GM06990 (cell line): ENCODE data around the gene CHPF2.
A peak's percentile ranks its signal among the peaks of the same experiment; 100 is the strongest.

Source experiments
- DNase-seq: peaks from one replicate; pipeline ENCODE4 v3.0.0-alpha.2; 2011; ENCODE audit not compliant: insufficient read length; ENCODE audit errors: extremely low read depth
- H3K27me3 ChIP-seq: replicated peaks from 2 replicates; pipeline ENCODE4 v1.6.0; 2011; ENCODE audit warnings: low read length; ENCODE audit not compliant: control insufficient read depth, insufficient read depth
- H3K36me3 ChIP-seq: 2 replicates; pipeline ENCODE4 v1.5.1; 2011; ENCODE audit warnings: low read length; ENCODE audit not compliant: control insufficient read depth, insufficient read depth
- H3K4me3 ChIP-seq: replicated peaks from 2 replicates; pipeline ENCODE4 v1.5.1; 2011; ENCODE audit warnings: low read depth, mild to moderate bottlenecking, control low read depth, low read length
- TF ChIP-seq, protein P1 (sequence below): IDR thresholded peaks from 2 replicates; pipeline ENCODE4 v1.5.1; 2011; ENCODE audit warnings: low read length, control low read depth, mild to moderate bottlenecking, inconsistent platforms; ENCODE audit not compliant: insufficient read depth, poor library complexity, severe bottlenecking

Gene CHPF2

DNA sequence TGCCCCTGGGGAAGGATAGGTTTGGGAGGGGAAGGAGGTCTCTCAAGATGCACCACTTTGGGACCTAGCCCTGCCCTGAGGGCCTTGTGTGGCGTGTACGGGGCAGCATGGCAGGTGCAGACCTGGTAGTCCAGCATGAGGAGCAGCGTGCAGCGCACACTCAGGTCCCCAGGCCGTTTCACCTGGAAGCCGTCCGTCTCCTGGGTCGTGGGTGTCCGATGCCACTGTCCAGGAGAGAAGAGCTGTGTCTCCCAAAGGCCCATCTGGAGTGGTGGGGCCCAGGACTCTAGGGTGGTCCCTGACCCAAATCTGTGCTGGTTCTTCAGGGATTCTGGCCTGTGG is 9.4 kb downstream of the CHPF2 start:
- TF ChIP-seq, protein P1, sequence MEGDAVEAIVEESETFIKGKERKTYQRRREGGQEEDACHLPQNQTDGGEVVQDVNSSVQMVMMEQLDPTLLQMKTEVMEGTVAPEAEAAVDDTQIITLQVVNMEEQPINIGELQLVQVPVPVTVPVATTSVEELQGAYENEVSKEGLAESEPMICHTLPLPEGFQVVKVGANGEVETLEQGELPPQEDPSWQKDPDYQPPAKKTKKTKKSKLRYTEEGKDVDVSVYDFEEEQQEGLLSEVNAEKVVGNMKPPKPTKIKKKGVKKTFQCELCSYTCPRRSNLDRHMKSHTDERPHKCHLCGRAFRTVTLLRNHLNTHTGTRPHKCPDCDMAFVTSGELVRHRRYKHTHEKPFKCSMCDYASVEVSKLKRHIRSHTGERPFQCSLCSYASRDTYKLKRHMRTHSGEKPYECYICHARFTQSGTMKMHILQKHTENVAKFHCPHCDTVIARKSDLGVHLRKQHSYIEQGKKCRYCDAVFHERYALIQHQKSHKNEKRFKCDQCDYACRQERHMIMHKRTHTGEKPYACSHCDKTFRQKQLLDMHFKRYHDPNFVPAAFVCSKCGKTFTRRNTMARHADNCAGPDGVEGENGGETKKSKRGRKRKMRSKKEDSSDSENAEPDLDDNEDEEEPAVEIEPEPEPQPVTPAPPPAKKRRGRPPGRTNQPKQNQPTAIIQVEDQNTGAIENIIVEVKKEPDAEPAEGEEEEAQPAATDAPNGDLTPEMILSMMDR, result no peak
- no peak overlapping the region for H3K4me3 ChIP-seq
- H3K27me3 ChIP-seq, result no peaks in the 10 kb centered on the region; the same call in 1 of the 2 replicates
- H3K36me3 ChIP-seq, result peaks cover 17% of the 10 kb centered on the region
- DNase-seq, result no peak

DNA sequence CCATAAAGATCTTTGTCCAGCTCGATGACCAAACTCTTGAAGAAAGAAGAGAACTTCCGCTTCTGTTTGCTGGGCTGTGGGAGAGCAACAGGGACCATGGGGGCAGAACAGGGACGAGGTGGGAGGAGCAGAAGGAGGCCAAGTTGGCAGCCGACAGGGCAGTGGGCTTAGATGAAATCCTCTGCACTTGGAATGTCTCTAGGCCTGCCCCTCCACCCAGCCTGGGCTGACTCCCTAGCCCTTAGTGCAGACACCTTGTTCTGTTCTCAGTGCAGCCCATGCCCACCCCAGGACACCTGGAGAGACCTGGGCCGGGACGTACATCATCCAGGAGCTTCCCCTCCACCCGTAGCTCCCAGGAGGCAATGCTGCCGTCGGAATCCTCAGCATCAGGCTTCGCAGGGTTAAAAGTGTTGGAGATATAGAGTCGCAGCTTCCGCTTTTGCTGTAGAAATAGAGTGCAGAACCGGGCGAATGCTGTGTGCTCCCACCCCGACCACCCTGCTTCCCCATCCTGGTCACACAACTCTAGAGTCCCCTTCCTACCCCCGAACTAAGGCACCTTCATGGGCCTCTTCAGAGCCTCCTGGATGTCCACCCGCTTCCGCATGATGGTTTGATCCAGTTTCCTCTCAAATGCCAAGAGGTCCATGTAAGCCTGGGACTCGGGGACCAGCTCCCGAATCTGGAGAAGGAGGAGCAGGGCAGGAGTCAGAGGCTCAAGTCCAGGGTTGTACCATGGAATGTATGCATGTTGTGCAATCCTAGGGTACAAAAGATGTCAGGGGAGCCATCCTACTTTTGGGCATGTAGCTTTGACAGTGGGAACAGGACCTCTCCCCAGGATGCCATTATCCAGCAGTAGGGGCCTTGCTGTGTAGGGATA is 10.1 kb downstream of the CHPF2 start:
- Histone ChIP-seq H3K36me3 (peaks cover 11% of the 10 kb centered on the region), H3K27me3 (no peaks in the 10 kb centered on the region; the same call in 1 of the 2 replicates), H3K4me3 (no peak overlapping the region)
- TF ChIP-seq, protein P1, result no peak
- no peak for DNase-seq

DNA sequence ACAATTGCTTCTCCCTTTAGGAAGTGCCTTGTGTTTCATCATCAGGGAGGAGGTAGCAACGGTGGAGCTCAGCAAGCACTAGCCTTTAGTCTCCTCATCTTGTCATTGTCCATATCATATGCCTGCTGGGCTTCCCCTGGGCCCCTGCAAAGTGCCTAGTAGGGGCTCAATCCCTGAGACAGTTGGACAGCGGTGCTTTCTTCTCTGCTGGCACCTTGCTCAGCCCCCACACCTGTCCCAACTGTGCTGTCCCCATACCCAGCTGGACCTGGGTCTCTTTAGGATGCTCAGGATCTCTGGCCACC is 10.7 kb downstream of the CHPF2 start:
- no peaks in the 10 kb centered on the region; the same call in 1 of the 2 replicates for H3K27me3 ChIP-seq
- no peak overlapping the region; the same call in 1 of the 2 replicates for H3K4me3 ChIP-seq
- DNase-seq, result no peak
- peaks cover 5% of the 10 kb centered on the region for H3K36me3 ChIP-seq
- TF ChIP-seq, protein P1, result no peak

DNA sequence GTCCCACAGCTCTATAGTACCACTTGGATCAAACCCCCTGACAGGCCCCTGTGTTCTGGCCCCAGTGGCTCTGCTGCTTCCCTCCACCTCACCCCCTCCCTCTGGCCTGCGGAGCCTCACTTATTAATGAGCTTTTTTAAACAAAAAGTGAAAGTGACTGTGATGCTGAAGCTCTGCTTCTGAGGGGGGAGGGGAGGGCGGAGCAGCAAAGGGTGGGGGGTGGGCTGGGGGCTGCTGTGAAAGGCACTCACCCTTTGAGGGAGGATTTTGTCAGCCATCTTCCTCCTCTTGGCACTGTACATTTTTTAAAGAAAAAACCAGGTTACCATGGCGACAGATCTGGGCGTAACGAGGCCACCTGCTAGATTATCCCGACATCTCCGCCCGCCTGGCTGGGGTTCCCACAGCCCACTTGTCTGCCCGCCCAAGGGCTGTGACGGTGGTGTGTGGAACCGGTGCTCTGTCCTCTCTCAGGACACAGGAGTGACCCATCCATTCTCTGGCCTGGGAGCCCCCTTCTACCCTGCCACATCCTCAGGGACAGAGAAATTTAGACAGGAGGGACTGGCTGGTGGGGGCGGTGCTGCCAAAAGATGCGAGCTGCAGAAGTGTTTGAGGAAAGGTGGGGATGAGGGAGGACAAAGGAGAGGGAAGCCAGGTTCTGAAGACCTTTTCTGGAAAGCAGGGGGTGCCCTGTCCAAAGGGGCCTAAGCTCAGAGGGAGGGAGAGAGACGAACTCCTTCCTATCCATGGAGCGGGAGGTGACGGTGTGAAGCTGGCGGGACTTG is 11.3 kb downstream of the CHPF2 start:
- no peak for DNase-seq
- H3K27me3 ChIP-seq, result peaks cover 2% of the 10 kb centered on the region; the same call in 1 of the 2 replicates
- TF ChIP-seq, protein P1, result no peak
- peaks cover 4% of the 10 kb centered on the region for H3K36me3 ChIP-seq
- peak overlapping the region; percentile 14 for H3K4me3 ChIP-seq

DNA sequence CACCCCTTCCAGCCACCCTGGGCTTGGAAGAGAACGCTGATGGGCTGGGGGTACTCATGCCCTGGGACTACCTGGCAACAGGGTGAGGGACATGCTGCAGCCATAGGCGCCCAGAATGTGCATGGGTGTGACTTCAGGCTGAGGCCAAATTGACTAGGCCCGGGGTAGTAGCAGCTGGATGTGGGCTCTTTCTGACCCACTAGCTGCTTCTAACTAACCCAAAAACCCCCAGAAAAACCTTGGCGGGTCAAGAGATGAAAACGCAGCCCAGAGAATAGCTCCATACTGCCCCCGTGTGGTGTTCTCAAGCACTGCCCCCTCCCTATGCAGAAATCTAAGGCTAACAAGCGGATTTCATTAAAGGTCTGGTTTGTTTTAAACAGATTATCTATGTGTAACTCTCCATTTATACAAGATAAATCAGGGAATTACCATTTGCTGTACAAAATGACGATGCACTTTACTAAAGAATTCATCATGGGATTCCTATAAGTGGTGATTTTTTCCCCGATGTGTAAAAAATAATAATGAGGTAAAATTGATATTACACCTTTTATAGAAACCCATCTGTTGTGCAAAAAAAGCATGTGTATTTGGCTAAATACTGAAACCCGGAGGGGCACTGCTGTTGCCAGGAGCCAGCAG is 12.0 kb downstream of the CHPF2 start:
- TF ChIP-seq, protein P1, result peak; percentile 92
- Histone ChIP-seq H3K36me3 (peaks cover under 1% of the 10 kb centered on the region), H3K27me3 (peaks cover 2% of the 10 kb centered on the region; the same call in 1 of the 2 replicates), H3K4me3 (no peak overlapping the region)
- DNase-seq, result no peak
